ENCODE results near the gene APBB2. TPM values are rescaled to one million over a fixed set of nuclear protein-coding genes. Genes with fewer than 3 reads are reported as not detected.

The APBB2 gene
- total and polyA plus RNA-seq, 2 experiments from 2014 or later = 35.8 to 74.8 TPM

- no peak for TF ChIP-seq CTCF (conservative IDR thresholded peaks at IDR 0.05; ENCODE audit: low read depth in 2 of 2)
- TF ChIP-seq CREB1 (CRISPR knock-in tag; IDR thresholded peaks at IDR 0.05; ENCODE audit: low read depth) = no peak
- TF ChIP-seq REST (IDR thresholded peaks at IDR 0.05; ENCODE audit: unreplicated experiment) = no peak
- TF ChIP-seq EZH2 (IDR thresholded peaks at IDR 0.05; ENCODE audit: low read depth, unreplicated experiment) = no peak
Observed at GRCh38 chr4:40990899-40991265, 223.5 kb downstream of the APBB2 start (continued).

- no peak overlapping the region for H3K4me2 ChIP-seq
- TF ChIP-seq EZH2 (IDR thresholded peaks at IDR 0.05; ENCODE audit: low read depth, unreplicated experiment) = no peak
- TF ChIP-seq CTCF (conservative IDR thresholded peaks at IDR 0.05; ENCODE audit: low read depth in 2 of 2) = no peak
- TF ChIP-seq CREB1 (CRISPR knock-in tag; IDR thresholded peaks at IDR 0.05; ENCODE audit: low read depth) = no peak
- TF ChIP-seq STAT1 (IDR thresholded peaks at IDR 0.05; ENCODE audit: unreplicated experiment) = no peak
- no peak for TF ChIP-seq ZNF114 (CRISPR knock-in tag; IDR thresholded peaks at IDR 0.05)
- no peak for TF ChIP-seq ETS1 (IDR thresholded peaks at IDR 0.05)
- TF ChIP-seq NANOG (IDR thresholded peaks at IDR 0.05; ENCODE audit: borderline replicate concordance) = no peak
- no peak for TF ChIP-seq POLR2AphosphoS5 (IDR thresholded peaks at IDR 0.05; ENCODE audit: low read depth)
- TF ChIP-seq EZH2phosphoT487 (IDR thresholded peaks at IDR 0.05; ENCODE audit: unreplicated experiment) = no peak
Observed at GRCh38 chr4:40990236-40990898, 224.0 kb downstream of the APBB2 start.

More at GRCh38 chr4:40990236-40990898, 224.0 kb downstream of the APBB2 start:
- Histone ChIP-seq H3K79me2 (replicated peaks; ENCODE audit: insufficient read depth) (no peaks in the 10 kb centered on the region), H3F3A (replicated peaks; ENCODE audit: low read depth) (no peaks in the 10 kb centered on the region), H3K27me3 (ENCODE audit: insufficient read depth) (no peaks in the 10 kb centered on the region), H3K27ac (ENCODE audit: low read depth) (no peak overlapping the region), H3K4me1 (ENCODE audit: insufficient read depth) (no peaks in the 10 kb centered on the region), H4K20me1 (replicated peaks; ENCODE audit: insufficient read depth) (no peaks in the 10 kb centered on the region), H3K36me3 (ENCODE audit: insufficient read depth) (no peaks in the 10 kb centered on the region), H2AFZ (no peak overlapping the region), H3K9me2 (ENCODE audit: insufficient read depth) (no peaks in the 10 kb centered on the region), H3K4me3 (no peak overlapping the region)
- DNase-seq (ENCODE audit: low spot score) = no peak
- Mint-ChIP-seq H3K27ac (no peak overlapping the region; the same call in 1 of the 2 replicates), H3K36me3 (ENCODE audit: low read depth) (no peaks in the 10 kb centered on the region), H3K4me3 (no peak overlapping the region), H3K27me3 (ENCODE audit: insufficient read depth, low read depth, poor library complexity) (no peaks in the 10 kb centered on the region), H3K4me1 (no peaks in the 10 kb centered on the region), H3K9me3 (no peaks in the 10 kb centered on the region)
- no peak for ATAC-seq
